NCI-H1048 (cell line): Measurements from ENCODE around the gene ABCA8.
"Not testable (repeated sequence)": the region's sequence is repeated elsewhere in the genome, so short reads cannot be mapped to it uniquely, and the experiment has no call there.

ENCODE experiments used
- DNase-seq: peaks from one replicate; lab custom pipeline; 2025; lab: John Stamatoyannopoulos, UW

The ABCA8 gene

GRCh38 chr17:68955181-68955841, at the start of gene ABCA8:
TSS of gene ABCA8 (minus strand) at chr17:68955392. CDS start at chr17:68942034, 13,358 bp downstream.
- DNase-seq, result no peak

DNA sequence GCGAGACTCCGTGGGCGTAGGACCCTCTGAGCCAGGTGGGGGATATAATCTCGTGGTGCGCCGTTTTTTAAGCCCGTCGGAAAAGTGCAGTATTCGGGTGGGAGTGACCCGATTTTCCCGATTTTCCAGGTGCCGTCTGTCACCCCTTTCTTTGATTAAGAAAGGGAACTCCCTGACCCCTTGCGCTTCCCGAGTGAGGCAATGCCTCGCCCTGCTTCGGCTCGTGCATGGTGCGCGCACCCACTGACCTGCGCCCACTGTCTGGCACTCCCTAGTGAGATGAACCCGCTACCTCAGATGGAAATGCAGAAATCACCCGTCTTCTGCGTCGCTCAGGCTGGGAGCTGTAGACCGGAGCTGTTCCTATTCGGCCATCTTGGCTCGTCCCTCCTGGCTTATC, 49.6 kb upstream of the ABCA8 start:
- not testable (repeated sequence) for DNase-seq

GRCh38 chr17:68999743-69000142, 44.6 kb upstream of the ABCA8 start:
- DNase-seq, result not testable (repeated sequence)

GRCh38 chr17:68993112-68993511, 37.9 kb upstream of the ABCA8 start:
- no peak for DNase-seq

- no peak for DNase-seq
Observed at GRCh38 chr17:68987966-68988365, 32.8 kb upstream of the ABCA8 start.

GRCh38 chr17:68981288-68981687, 26.1 kb upstream of the ABCA8 start:
- DNase-seq, result no peak

GRCh38 chr17:68973098-68973846, 18.1 kb upstream of the ABCA8 start:
- DNase-seq, result no peak

DNA sequence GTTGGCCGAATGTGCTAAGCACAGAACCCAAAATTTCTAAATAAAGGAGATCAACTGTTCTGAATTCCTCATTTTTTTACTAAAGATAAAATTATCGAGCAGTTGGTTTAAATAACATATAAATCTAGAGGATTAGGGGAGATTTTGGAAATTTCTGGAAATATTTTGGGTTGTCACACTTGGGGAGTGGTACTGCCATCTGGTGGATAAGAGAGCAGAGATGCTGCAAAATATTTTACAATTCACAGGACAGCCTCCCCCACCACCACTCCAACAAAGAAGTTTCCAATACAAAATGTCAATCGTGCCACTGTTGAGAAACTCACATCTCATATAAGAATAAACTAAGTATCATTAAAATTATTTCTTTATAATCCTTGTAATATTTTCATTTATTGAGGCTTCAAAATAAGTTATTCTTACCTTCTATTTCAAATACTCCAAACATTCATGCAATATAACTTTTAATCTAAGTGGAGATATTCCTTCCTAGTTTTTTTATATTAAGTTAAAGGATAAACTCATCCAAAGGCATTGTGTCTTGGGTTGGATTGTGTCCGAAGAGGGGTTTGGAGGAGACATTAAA, 17.0 kb upstream of the ABCA8 start:
- no peak for DNase-seq

DNA sequence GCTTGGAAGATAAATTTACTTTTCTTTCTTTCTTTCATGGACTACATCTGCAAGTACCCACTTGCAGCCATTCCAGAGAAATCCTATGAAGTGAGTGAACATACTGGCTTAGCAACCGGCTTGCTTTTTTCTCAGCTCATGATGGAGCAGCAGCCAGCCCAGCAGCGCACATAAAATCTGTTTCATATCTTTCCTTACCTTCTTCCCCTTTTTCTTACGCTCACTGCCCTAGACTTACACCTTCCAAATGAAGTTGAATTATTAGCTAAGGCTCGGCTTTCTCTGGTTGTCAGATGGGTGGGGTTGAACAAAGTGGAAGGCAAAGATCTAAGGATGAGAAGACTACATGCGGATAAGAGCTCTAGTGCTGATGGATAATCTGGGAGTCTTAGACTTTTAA, 13.9 kb upstream of the ABCA8 start:
- DNase-seq, result no peak

DNA sequence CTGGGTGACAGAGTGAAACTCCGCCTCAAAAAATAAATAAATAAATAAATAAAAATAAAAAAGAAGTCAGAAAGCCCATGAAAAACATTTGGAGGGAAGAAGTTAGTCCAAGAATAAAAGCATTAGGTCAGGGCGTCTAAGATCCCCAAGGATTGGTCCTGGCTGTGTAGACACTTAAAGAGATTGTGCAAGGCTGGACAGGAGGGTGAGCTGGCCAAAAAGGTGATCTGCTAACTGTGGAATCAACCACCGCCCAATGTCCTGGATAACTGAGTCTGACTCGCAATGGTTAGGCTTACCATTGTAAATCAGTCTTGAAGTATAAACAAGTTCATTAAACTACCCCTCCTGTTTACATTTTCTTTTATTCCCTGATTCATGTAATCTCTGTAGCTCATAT, 8.8 kb upstream of the ABCA8 start:
- no peak for DNase-seq

DNA sequence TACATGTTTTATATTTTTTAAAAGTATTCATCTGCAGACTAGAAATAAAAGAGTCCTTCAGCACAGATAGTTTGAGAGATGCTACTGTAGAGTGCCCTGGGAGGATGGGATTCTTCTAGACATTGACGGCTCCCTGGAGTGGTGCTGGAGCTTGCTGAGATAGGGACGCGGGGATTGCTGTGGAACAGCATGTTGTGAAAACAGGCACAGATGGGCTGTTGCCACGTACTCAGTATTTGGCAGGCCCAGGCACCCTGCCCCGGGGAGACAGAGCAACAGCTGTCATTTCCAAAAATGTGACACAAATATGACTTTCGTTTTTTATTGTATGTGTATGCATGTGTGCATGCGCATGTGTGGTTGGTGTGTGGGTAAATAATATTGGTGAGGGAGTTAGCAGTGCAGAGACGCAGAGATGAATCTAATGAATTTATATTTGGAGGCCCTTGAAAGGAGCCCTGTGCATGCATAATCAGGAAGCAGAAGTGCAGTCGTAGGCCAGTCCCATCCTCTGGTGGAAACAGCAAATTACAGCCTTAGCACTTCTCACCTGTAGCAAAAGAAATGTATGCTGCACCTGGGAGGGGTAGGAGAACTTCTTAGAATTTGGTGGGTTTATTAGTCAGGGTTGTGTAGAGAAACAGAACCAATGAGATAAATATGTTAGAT, 6.2 kb upstream of the ABCA8 start:
- DNase-seq, result no peak

DNA sequence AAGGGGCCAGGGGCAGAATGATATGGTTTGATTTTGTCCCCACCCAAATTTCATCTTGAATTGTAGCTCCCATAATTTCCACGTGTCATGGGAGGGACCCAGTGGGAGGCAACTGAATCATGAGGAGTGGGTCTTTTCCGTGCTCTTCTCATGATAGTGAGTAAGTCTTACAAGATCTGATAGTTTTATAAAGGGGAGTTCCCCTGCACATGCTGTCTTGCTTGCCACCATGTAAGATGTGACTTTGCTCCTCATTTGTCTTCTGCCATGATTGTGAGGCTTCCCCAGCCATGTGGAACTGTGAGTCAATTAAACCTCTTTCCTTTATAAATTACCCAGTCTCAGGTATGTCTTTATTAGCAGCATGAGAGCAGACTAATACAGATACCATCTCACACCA, 3.9 kb upstream of the ABCA8 start:
- not testable (repeated sequence) for DNase-seq

DNA sequence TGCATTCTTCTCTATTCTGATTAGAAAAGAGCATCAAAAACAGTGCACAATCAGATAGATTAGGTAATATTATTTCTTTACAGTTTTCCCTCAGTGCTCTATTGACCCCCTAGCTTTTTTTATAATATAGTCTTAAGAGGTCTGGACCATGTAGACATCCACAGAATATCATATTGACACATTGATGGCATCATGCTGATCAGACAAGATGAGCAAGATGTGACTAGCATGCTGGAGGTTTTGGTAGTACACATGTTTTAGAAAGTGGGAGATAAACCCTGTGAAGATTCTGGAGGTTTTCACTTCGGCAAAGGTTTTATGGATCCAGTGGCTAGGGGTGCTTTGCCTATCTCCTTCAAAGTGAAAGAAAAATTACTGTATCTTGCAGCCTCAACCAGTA, 2.8 kb upstream of the ABCA8 start:
- no peak for DNase-seq

DNA sequence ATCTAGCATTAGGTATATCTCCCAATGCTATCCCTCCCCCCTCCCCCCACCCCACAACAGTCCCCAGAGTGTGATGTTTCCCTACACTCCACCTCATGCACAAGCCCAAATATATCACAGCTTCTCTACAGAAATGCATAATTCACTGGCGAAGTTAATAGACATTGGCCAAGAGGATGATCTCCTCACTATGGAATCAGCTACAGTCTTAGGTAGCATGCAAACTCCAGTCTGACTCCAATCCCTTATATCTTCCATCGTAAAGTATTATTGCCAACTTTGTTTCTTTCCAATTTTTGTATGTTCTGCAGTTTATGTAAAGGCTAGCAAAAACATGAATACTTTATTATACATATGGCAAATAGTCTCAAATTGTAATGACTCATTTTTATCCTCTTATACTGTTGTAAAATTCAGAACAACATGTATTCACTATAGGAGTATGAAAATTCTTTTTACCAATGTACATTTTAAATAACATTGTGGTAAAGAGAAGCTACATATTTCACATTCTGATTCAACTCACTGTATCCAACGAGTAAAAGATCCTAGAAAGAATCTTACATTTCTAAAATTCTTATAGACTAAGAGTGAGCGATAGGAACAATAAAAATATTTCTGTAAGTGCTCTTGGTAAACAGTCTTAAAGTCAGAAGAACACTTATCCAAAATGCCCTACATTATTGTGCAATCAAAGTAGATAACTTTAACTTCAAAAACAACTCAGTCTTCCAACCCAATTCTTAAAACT, 871 bp downstream of the ABCA8 start:
- no peak for DNase-seq

DNA sequence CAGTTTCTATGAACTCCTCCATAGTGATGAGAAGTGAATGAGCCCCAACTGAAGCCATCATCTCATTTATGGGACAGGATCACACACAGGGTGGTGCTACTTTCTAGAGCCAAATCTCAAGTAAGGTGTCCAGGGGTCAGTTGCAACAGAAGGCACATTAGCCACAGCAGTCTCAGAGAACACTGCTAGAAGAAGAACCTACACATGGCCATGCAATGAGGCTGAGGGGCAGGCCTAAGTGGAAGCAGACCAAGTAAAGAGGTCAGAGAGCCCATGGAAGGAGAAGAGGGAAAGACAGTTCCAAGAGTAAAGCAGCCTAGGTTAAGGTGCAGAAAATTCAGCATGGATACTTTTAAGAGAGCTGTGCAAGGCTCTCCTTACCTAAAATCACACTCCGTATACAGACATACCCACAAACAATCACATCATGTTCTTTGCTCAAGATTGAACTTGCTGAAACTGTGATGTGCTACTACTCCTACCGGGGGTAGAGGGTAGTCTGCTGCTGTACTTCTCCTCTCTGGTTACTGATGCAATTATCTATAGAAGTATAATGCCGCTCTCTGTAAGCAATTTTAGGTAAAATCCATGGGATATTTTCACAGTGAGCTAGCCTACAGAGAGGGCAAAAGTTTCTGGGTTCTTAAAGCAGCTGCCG, 1.7 kb downstream of the ABCA8 start:
- no peak for DNase-seq

DNA sequence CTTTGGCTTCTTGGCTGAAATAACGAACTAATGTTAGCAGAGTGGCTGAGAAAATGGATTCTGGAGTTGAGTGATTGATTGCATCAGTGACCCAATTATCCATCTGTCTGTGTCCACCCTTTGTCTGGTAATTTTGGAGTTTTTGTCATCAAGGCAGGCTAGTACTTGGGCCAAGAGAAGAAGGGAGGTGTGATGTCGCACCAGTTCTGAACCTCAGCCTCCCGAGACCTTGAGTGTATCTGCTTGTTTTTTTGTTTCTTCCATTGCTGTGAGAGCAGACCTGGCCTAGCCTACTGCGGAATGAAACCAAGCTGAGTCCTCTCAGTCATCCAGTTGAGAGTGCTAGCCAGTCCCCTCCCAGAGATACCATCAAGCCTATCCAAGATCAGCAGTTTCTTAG, 4.5 kb downstream of the ABCA8 start:
- DNase-seq, result no peak

DNA sequence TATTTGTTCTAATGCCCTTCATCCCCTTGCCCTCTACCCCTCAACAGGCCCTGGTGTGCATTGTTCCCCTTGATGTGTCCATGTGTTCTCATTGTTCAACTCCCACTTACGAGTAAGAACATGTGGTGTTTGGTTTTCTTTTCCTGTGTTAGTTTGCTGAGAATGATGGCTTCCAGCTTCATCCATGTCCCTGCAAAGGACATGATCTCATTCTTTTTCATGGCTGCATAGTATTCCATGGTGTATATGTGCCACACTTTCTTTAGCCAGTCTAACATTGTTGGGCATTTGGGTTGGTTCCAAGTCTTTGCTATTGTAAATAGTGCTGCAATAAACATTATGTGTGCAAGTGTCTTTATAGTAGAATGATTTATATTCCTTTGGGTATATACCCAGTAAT, 7.3 kb downstream of the ABCA8 start:
- DNase-seq, result not testable (repeated sequence)

GRCh38 chr17:68944435-68945035, 10.7 kb downstream of the ABCA8 start:
- no peak for DNase-seq

GRCh38 chr17:68943812-68944182, 11.4 kb downstream of the ABCA8 start:
- not testable (repeated sequence) for DNase-seq

DNA sequence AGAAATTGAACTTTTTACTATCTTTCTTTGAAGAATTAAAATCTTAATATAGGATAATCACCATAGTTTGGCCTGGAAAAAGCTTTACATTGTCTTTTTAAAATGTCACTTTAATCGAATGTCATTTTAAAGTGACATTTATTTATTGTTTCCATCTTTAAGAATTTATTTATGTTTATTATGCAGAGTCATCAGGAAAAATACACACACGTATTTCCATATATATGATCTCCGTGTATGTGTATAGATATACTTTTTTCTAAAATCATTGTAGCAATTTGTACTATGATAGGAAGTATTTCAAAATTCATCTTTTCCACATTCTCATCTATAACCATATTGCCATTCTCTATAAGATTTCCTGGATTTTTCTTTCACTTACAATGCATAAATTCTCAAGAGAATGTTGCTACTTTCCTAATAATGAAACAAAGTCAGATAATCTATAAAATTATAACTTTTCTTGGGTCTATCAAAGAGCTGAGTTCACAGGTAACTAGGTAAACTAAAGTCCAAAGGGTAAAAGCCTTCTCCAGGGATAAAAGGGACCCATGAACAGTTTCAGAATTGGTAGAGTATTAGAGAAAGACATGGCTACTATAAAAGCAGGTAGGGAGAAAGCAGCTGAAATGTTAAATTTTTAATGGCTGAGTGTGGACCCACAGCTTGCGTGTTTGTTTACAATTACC, 11.9 kb downstream of the ABCA8 start:
- no peak for DNase-seq

- DNase-seq, result no peak
Observed at GRCh38 chr17:68942389-68942788, 12.8 kb downstream of the ABCA8 start.
